ENCODE data around the gene TBC1D12. TPM values are rescaled to one million over a fixed set of nuclear protein-coding genes. Genes with fewer than 3 reads are reported as not detected.
"Not testable (repeated sequence)": the region's sequence is repeated elsewhere in the genome, so short reads cannot be mapped to it uniquely, and the experiment has no call there.

TBC1D12 gene
- polyA plus RNA-seq, 3 donors from 2014 or later: 0.33 to 0.64 TPM; not detected in 1

DNA sequence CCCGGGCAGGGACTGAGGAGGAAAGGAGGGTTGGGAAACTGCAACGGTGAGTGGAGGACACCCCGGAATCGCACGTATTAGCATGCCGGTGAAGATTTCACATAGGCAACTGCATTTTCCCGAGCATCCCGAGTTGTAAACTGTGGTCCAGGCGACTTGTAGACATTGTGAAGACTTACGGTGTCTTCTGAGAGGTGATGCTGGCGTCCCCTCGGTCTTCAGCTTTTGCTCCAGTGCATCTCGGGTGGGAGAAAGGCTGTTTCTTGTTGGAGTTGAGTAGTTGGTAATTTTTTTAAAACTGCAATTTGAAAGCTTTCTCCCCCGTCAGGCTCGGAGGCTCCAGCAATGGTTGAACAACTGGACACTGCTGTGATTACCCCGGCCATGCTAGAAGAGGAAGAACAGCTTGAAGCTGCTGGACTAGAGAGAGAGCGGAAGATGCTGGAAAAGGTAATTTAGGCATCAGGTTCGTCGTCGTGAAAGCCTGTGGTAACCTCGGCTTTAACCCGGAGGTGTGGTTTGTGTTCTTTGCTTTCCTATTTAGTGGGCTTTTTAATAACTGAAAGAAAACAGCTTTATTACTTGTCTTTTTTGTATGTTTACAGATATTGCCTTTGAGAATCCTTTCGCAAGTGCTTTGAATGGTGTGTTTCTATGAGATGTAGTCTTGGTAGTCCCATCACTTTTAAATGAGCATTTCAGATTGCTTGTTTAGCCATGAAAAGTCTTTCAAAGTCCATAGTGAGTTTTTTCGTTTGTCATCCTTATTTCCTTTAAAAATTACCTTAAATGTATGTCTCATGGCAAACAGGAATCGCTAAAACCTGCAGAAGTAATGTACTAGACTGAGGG is 143.9 kb downstream of the TBC1D12 start:
- Mint-ChIP-seq H3K9me3 (peaks cover 0 to 2% (median 0%) of the 10 kb centered on the region in 6 donors), H3K4me3 (peak overlapping the region; percentile 88 to 98 (median 93)), H3K27me3 (ENCODE audit: low read depth in 3 of 3) (peaks cover 0 to 10% (median 6%) of the 10 kb centered on the region in 3 donors), H3K36me3 (no peaks in the 10 kb centered on the region), H3K27ac (peak overlapping the region in 5 of 6 donors; percentile 35 to 87 (median 74)), H3K4me1 (peaks cover 25 to 29% of the 10 kb centered on the region in 2 donors)
- DNase-seq: peak in 1 of 3 donors; percentile 12

DNA sequence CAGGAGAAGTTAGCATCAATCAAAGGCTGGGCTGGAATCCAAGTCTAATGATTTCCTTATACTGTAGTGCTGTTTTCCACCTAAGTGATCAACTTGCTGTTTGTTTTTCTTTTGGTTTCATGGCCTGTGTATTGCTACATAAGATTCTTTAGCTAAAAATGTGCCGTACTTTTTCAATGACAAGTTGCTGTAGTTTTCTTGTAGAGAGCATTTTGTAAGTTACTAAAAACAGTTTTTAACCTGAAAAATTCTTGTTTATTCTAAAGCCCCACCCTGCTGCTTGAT is 144.5 kb downstream of the TBC1D12 start:
- Mint-ChIP-seq H3K36me3 (no peaks in the 10 kb centered on the region), H3K27ac (peak overlapping the region in 2 of 6 donors; percentile 35 to 62), H3K4me1 (peaks cover 25 to 29% of the 10 kb centered on the region in 2 donors), H3K4me3 (peak overlapping the region; percentile 88 to 98 (median 93)), H3K9me3 (peaks cover 0 to 2% (median 0%) of the 10 kb centered on the region in 6 donors), H3K27me3 (ENCODE audit: low read depth in 3 of 3) (peaks cover 0 to 10% (median 6%) of the 10 kb centered on the region in 3 donors)
- DNase-seq: no peak

- Mint-ChIP-seq H3K4me1 (peaks cover 25 to 29% of the 10 kb centered on the region in 2 donors), H3K27me3 (ENCODE audit: low read depth in 3 of 3) (peaks cover 0 to 10% (median 6%) of the 10 kb centered on the region in 3 donors), H3K9me3 (peaks cover 0 to 2% (median 0%) of the 10 kb centered on the region in 6 donors), H3K36me3 (no peaks in the 10 kb centered on the region), H3K4me3 (no peak overlapping the region), H3K27ac (no peak overlapping the region)
- DNase-seq: no peak
These were observed 146.9 kb downstream of the TBC1D12 start for GRCh38 chr10:94549221-94549620.

- H3K4me3 Mint-ChIP-seq; H3K27ac Mint-ChIP-seq; H3K27me3 Mint-ChIP-seq (ENCODE audit: low read depth in 3 of 3); H3K9me3 Mint-ChIP-seq; DNase-seq; H3K4me1 Mint-ChIP-seq: not testable (repeated sequence)
- H3K36me3 Mint-ChIP-seq: peaks cover 0 to 14% (median 8%) of the 10 kb centered on the region in 3 donors
These were observed 165.5 kb downstream of the TBC1D12 start for GRCh38 chr10:94567714-94568307.

GRCh38 chr10:94571081-94571480 is 168.7 kb downstream of the TBC1D12 start:
- Mint-ChIP-seq H3K27ac (no peak overlapping the region), H3K9me3 (no peaks in the 10 kb centered on the region), H3K36me3 (peaks cover 0 to 12% (median 12%) of the 10 kb centered on the region in 3 donors), H3K27me3 (ENCODE audit: low read depth in 3 of 3) (no peaks in the 10 kb centered on the region), H3K4me1 (no peaks in the 10 kb centered on the region), H3K4me3 (no peak overlapping the region)
- no peak for DNase-seq

- peaks cover 0 to 12% (median 12%) of the 10 kb centered on the region in 3 donors for H3K36me3 Mint-ChIP-seq
- no peaks in the 10 kb centered on the region for H3K9me3 Mint-ChIP-seq
- H3K4me1 Mint-ChIP-seq: no peaks in the 10 kb centered on the region
- no peak overlapping the region for H3K4me3 Mint-ChIP-seq
- no peak overlapping the region for H3K27ac Mint-ChIP-seq
- H3K27me3 Mint-ChIP-seq (ENCODE audit: low read depth in 3 of 3): no peaks in the 10 kb centered on the region
- DNase-seq: no peak
These were observed 169.2 kb downstream of the TBC1D12 start for GRCh38 chr10:94571528-94571927.

DNA sequence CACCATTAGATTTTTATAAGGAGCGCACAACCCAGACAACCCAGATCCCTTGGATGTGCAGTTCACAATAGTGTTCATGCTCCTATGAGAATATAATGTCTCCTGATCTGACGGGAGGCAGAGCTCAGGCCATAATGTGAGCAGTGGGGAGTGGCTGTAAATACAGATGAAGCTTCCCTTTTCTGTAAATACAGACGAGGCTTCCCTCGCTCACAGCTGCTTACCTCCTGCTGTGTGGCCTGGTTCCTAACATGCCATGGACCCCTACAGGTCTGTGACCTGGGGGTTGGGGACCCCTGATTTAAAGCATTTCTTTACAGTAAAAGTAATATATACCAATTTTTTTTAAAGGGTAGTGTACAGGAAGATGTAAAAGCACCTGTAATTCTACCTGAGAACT is 176.4 kb downstream of the TBC1D12 start:
- Mint-ChIP-seq H3K9me3 (no peaks in the 10 kb centered on the region), H3K4me3 (no peak overlapping the region), H3K27ac (no peak overlapping the region), H3K4me1 (no peaks in the 10 kb centered on the region), H3K27me3 (ENCODE audit: low read depth in 3 of 3) (no peaks in the 10 kb centered on the region), H3K36me3 (peaks cover 0 to 4% (median 3%) of the 10 kb centered on the region in 3 donors)
- DNase-seq: no peak

DNA sequence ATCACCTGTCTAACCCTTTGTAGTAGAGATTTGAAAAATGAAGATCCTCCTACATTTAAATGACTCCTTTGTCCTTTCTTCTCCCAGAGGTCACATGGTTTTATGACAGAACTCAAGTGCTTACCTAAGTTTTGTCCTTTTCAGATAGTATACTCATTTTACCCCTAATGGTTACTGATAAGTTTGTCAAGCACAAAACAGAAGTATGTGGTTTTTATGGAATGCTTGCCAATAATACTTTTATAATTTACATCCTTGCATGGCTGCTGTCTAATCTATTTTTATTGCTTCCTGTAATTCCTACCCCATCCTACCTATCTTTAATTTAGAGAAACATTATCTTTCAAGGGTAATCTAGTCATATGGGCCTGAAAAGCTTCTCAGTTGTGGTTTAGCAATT is 180.8 kb downstream of the TBC1D12 start:
- Mint-ChIP-seq H3K36me3 (peaks cover 0 to 6% (median 0%) of the 10 kb centered on the region in 3 donors), H3K4me1 (no peaks in the 10 kb centered on the region), H3K9me3 (no peaks in the 10 kb centered on the region), H3K4me3 (no peak overlapping the region), H3K27me3 (ENCODE audit: low read depth in 3 of 3) (no peaks in the 10 kb centered on the region), H3K27ac (no peak overlapping the region)
- no peak for DNase-seq

Other genes with a start within 250 kb of the TBC1D12 start
- gene NOC3L, start 39.6 kb upstream of the TBC1D12 start, polyA plus RNA-seq: 10 to 100 TPM in 1 of 3 donors, 1 to 10 TPM in 2; 6.7 to 10.1 (median 7.8) TPM
- gene HELLS, start 143.2 kb downstream of the TBC1D12 start, polyA plus RNA-seq: 1 to 10 TPM; 1.8 to 7.5 (median 2.9) TPM